GM12892 (cell line): ENCODE measurements around the gene ST13.

ENCODE experiments used
- POLR2A ChIP-seq: IDR thresholded peaks from 2 replicates; pipeline ENCODE4 v1.6.1; 2011; ENCODE audit warnings: low read depth, low read length, control low read depth
- POLR2AphosphoS5 ChIP-seq: IDR thresholded peaks from 2 replicates; pipeline ENCODE4 v1.6.1; 2011; ENCODE audit warnings: low read depth, low read length, control low read depth
- TAF1 ChIP-seq: IDR thresholded peaks from 2 replicates; pipeline ENCODE4 v1.6.1; 2011; ENCODE audit warnings: low read depth, mild to moderate bottlenecking, control low read depth, low read length, borderline replicate concordance

GRCh38 chr22:40877488-40877887 lies 21.0 kb upstream of the ST13 start:
- TF ChIP-seq TAF1 (no peak), POLR2AphosphoS5 (no peak), POLR2A (no peak)
